HG03354 (cell line): ENCODE data around the gene EEIG1.

ENCODE experiments used
- ATAC-seq: cut with Tn5 transposase; IDR thresholded peaks from one replicate; pipeline ENCODE4 v1.9.1; 2021; ENCODE audit warnings: mild to moderate bottlenecking; ENCODE audit not compliant: unreplicated experiment, poor library complexity, severe bottlenecking

The EEIG1 gene

GRCh38 chr9:127943731-127944144, 37.1 kb downstream of the EEIG1 start:
- ATAC-seq, result peak; percentile 66

- ATAC-seq, result no peak
Measured at GRCh38 chr9:127943011-127943662, 37.7 kb downstream of the EEIG1 start.

- ATAC-seq, result no peak
Measured at GRCh38 chr9:127942216-127943010, 38.4 kb downstream of the EEIG1 start.

- ATAC-seq, result no peak
Measured at GRCh38 chr9:127941961-127942215, 38.9 kb downstream of the EEIG1 start.

- no peak for ATAC-seq
Measured at GRCh38 chr9:127941062-127941960, 39.5 kb downstream of the EEIG1 start.

- no peak for ATAC-seq
Measured at GRCh38 chr9:127940593-127940992, 40.2 kb downstream of the EEIG1 start.

- ATAC-seq, result no peak
Measured at GRCh38 chr9:127938298-127938690, 42.5 kb downstream of the EEIG1 start.

GRCh38 chr9:127937388-127938297, 43.1 kb downstream of the EEIG1 start, which contains the start of gene DPM2:
Gene DPM2, minus strand, starts transcription at chr9:127937854. Its CDS starts 34 bp downstream, at chr9:127937820.
- peak; percentile 95 for ATAC-seq

GRCh38 chr9:127937056-127937387, 43.8 kb downstream of the EEIG1 start:
- ATAC-seq, result no peak

GRCh38 chr9:127936347-127936852, 44.4 kb downstream of the EEIG1 start:
- ATAC-seq, result no peak

GRCh38 chr9:127935765-127936221, 45.0 kb downstream of the EEIG1 start:
- no peak for ATAC-seq

GRCh38 chr9:127934986-127935385, 45.8 kb downstream of the EEIG1 start:
- no peak for ATAC-seq

GRCh38 chr9:127934248-127934647, 46.5 kb downstream of the EEIG1 start:
- ATAC-seq, result no peak

GRCh38 chr9:127931092-127931881, 49.5 kb downstream of the EEIG1 start:
- peak; percentile 37 for ATAC-seq
